AG09319 (cell line): ENCODE results near the gene NBPF6.
"Not testable (repeated sequence)": the region's sequence is repeated elsewhere in the genome, so short reads cannot be mapped to it uniquely, and the experiment has no call there.

Experiments used
- DNase-seq: peaks from one replicate; pipeline ENCODE4 v3.0.0-alpha.2; 2010; ENCODE audit warnings: low read depth; ENCODE audit errors: extremely low read depth

Gene NBPF6

GRCh38 chr1:108450043-108450442, at the start of gene NBPF6:
NBPF6 (plus strand) TSS chr1:108450343; CDS start chr1:108450602, 259 bp downstream.
- DNase-seq = not testable (repeated sequence)

DNA sequence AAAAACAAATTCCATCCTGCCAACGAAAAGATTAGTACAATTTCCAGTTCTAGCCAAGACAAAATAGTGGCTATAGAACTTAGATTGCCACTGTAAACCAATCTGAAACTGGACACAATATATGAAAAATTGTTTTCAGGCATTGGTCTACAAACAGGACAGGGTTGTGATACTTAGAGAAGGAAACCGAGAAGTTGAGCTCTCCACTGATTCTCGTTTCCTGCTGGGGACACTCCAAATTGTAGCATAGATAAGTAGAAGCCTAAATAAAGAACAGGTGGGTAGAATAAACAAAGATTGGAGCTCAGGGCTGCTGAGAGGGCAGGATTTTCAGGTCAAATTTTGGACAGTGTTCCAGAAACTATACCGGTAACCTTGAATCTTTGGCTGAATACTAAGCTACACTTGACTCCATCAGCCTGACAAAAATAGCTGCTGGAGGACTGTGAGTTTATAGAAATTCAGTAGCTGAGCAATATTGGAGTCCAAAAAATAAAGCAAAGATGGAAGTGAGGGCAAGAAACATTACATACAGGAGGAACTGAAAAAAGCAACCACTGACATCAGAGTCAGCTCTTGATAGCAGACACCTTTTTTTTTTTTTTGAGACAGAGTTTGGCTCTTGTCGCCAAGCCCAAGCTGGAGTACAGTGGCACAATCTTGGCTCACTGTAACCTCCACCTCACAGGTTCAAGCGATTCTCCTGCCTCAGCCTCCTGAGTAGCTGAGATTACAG, 38.9 kb upstream of the NBPF6 start:
- not testable (repeated sequence) for DNase-seq

DNA sequence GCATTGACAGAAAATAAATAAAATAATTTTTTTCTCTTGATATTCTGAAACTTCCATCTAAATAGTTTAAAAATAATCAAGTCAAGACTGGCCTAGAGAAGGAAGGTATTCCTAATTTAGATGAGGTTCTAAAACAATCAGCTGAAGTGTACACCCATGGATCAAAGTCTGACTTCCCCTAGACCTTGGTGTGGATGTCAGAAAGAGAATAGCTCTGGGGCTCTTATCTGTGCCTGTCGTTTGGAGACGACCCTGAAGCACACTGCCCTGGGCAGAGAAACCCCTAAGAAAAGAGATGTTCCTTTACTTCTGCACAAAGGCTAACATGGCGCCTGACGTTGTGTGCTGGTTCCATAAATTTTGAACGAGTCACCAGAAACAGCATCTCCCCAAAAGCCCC, 30.0 kb upstream of the NBPF6 start:
- DNase-seq = not testable (repeated sequence)

DNA sequence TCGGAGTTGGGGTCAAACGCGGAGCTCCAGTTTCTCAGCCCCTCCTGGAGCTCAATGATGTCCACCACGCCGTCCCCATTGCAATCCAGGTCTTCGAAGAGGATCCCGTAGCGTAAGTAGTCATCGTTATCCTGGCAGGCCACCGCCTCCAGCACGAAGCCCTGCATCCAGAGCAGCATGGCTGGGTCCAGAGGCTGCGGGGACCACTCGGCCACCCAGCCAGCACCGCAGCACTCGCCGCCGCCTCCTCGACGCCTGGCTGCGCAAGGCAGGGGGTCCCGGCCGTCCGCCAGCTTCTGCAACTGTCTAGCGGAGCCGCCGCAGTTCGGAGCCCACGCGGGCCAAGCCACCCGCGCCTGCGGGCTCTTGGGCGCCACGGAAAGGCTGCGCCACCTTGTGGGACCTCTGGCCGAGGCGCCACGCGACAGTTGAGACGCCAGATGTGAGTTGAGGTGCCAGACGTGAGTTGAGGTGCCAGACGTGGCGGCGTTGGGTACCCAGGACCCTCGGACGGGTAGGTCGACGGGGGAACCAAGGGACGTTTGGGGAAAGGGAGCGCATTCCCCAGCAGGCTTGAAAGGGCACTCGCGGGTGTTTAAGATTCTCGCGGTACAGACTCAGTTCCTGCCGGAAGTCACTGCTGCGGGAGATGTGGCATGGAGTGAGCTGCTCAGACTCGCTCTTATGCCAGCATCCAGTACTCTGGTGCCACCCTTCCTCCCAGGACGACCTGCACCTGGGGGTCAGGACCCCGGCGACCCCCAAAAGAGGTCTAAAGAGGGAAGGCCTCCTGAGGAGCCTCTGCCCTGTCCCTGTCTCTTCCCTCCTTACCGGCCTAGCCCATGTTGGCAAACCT, 28.9 kb upstream of the NBPF6 start:
- not testable (repeated sequence) for DNase-seq

DNA sequence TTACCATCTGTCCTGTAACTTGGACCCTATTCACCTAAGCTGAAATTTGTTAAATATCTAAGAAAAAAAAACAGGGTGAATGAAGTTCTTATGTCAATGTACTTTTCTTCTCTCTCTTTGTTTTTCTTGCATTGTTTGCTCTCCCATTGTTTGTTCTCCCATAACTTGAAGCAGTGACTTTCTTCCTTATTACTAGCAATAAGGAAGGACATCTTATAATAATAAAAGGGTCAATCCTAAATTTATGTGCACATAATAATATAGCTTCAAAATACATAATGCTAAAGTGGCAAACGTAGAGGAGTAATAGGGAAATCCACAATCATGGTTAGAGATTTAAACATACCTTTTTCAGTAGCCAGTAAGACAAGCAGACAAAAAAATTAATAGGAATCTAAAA, 23.3 kb upstream of the NBPF6 start:
- not testable (repeated sequence) for DNase-seq

DNA sequence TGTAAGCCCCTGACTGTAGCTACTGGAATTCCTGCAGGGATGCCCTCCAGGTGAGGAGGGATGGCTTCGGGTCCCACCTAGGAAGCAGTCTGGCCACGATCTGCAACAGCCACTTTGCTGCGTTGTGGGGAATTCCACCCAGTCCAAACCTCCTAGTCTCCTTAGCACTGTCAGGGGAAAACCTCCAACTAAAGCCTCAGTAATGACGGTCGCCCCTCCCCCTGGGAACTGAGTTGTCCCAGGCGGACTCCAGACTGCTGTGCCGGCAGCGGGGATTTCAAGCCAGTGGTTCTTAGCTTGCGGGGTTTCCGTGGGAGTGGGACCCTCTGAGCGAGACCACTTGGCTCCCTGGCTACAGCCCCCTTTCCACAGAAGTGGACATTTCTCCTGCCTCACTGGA, 18.1 kb upstream of the NBPF6 start:
- not testable (repeated sequence) for DNase-seq

DNA sequence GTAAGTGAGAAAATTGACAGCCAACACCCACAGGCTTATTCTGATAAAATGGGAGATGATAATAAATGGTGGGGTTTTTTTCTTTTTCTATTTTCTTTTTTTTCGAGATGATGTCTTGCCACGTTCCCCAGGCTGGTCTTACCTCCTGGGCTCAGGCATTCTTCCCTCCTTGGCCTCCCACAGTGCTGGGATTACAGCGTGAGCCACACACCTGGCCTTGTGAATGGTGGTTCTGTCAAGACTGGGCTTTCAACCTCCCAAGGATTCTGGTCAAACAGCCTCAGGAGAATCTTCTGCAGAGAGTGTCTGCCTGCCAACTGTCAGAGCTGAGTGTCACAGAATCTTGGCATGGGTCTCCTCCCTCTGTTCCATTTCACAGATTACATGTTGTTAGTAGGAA, 16.7 kb upstream of the NBPF6 start:
- not testable (repeated sequence) for DNase-seq

GRCh38 chr1:108438536-108438935, 11.6 kb upstream of the NBPF6 start:
- DNase-seq = not testable (repeated sequence)

DNA sequence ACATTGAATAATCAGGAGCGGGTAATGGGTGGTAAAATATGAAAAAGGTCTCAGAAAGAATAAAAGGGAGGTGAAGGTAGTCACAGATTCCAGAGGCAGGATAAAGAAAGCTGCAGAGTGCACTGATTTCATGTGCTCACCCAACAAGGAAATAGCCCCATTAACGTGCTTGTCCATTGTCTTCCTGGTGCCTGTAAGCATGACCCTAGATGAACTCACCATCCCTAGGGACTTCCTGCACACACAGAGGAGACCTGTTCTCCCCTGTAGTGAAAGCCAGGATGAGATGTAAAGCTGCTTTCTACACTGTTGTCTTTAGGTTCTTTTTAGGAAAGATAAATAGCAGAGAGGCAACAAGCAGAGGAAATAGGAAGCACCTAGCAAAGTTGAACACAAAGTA, 4.4 kb downstream of the NBPF6 start:
- DNase-seq = not testable (repeated sequence)

DNA sequence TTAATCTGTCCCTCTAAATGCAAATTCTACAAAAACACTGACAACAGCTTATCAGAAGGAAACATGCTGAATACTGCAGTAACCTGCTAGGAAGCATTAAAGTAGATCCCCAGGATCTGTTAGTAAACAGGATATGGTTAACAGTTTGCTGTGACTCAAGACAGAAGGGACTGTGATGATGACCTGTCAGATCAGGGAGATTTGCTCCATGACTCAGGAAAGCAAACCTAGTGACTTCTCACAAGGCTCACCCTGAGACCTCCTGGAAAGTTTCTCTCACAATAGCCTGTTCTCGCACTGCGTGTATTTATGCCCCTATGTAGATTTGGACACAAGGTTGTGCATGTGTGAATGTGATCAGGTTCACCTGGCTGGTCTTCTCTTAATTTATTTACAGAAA, 8.5 kb downstream of the NBPF6 start:
- DNase-seq = not testable (repeated sequence)

DNA sequence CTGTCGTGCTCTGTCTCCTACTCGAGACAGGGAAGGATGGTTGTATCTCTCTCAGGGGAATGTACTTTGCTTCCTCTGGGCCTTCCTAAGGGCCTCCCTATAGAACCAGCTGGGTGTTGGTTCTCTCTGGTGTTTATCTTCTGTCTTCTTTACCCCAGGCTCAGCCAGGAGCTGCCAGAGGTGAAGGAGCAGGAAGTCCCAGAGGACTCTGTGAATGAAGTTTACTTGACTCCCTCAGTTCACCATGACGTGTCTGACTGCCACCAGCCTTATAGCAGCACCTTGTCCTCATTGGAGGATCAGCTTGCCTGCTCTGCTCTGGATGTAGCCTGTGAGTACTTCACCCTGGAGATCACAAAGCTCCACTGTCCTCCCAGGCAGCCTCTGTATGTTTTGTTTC, 11.6 kb downstream of the NBPF6 start:
- DNase-seq = not testable (repeated sequence)

GRCh38 chr1:108463962-108464361, 13.8 kb downstream of the NBPF6 start:
- DNase-seq = not testable (repeated sequence)

DNA sequence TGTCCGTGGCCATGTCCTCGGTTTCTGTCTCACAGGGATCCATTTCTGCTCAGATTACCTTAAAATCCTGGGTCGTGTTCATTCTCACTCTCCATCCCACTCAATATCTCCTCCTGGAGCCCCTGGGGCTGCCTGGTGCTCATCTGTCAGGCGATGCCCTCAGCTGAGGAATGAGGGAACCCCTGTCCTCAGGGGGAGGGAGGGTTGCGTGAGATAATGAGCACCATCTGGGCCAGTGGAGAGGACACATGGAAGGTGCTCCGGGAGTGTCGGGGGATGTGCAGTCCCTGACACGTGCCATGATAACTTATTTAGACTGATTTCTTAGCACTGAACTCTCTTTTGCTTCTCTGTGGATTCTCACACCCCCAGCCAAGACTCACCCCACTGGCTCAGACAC, 16.0 kb downstream of the NBPF6 start:
- not testable (repeated sequence) for DNase-seq

DNA sequence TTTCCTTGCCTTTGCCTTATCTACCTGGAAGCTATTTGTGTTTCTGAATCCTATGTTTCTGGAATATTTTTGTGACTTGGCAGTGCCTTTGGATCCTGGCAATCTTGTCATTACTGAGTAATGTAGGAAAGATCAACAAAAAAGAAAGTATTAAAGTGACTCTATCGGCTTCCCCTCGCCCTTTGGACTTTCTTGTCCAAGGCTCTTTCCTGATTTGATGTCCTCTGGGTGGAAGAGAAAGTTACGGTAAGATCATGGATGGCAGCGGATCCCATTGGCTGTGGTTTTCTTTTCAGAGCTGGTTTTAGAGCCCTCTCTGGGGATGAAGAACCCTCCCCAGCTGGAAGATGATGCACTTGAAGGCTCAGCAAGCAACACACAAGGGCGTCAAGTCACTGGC, 17.0 kb downstream of the NBPF6 start:
- DNase-seq = not testable (repeated sequence)

GRCh38 chr1:108470750-108471149, 20.6 kb downstream of the NBPF6 start:
- DNase-seq = not testable (repeated sequence)

DNA sequence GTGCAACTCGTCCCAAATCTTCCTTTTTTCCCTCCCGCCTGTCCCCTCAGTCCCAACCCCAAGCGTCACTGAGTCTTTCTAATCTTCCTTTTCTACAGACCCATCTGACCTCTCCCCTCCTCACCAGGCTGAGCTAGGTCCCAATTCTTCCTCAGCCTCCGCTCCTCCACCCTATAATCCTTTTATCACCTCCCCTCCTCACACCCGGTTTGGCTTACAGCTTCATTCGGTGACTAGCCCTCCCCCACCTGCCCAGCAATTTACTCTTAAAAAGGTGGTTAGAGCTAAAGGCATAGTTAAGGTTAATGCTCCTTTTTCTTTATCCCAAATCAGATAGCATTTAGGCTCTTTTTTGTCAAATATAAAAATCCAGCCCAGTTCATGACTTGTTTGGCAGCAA, 24.4 kb downstream of the NBPF6 start:
- DNase-seq = not testable (repeated sequence)
